GM12872 (cell line): ENCODE measurements around the gene FYCO1.

ENCODE experiments used
- TF ChIP-seq, protein P1 (sequence below): IDR thresholded peaks from 3 replicates; pipeline ENCODE4 v1.5.1; 2011; ENCODE audit warnings: low read depth, mild to moderate bottlenecking, low read length, moderate library complexity; ENCODE audit not compliant: insufficient read depth

FYCO1 gene

DNA sequence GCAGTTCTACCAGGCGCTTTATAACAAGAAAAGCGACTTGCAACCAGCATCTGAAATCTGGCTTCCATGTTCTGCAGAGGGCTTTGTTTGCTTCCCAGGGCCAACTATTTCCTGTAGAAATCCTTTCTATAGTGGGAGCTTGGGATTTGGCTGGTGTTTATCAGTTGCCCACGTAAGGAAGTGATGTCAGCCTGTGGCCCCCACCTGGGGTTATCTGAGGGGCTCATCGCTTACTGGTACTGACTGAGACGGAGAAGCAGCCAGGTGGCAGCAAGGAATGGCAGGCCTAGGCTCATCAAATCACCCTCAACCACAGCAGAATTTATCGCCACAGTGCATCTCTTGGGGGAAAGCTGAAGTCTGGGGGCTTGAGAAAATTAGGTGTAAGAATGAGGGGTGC, 123.8 kb downstream of the FYCO1 start:
- TF ChIP-seq, protein P1, sequence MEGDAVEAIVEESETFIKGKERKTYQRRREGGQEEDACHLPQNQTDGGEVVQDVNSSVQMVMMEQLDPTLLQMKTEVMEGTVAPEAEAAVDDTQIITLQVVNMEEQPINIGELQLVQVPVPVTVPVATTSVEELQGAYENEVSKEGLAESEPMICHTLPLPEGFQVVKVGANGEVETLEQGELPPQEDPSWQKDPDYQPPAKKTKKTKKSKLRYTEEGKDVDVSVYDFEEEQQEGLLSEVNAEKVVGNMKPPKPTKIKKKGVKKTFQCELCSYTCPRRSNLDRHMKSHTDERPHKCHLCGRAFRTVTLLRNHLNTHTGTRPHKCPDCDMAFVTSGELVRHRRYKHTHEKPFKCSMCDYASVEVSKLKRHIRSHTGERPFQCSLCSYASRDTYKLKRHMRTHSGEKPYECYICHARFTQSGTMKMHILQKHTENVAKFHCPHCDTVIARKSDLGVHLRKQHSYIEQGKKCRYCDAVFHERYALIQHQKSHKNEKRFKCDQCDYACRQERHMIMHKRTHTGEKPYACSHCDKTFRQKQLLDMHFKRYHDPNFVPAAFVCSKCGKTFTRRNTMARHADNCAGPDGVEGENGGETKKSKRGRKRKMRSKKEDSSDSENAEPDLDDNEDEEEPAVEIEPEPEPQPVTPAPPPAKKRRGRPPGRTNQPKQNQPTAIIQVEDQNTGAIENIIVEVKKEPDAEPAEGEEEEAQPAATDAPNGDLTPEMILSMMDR, result no peak

DNA sequence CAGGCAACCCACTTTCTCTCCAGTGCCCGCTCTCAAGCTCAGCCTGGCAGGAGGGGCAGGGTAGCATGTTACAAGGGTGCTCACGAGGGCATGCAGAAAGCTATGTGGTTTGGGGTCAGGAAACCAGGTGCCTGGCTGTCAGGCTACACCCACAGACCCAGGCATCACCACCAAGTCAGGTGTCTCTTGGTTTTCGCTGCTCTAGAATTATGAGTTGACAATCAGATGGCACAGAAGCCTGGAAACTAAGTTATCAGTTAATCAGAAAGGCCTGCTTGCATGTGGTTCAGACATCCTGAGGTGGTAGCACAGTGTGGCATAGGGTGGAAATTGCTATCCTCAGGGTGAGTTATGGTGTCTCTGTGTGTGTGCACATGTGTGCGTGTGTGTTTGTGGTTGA, 125.5 kb downstream of the FYCO1 start:
- TF ChIP-seq, protein P1, result no peak

DNA sequence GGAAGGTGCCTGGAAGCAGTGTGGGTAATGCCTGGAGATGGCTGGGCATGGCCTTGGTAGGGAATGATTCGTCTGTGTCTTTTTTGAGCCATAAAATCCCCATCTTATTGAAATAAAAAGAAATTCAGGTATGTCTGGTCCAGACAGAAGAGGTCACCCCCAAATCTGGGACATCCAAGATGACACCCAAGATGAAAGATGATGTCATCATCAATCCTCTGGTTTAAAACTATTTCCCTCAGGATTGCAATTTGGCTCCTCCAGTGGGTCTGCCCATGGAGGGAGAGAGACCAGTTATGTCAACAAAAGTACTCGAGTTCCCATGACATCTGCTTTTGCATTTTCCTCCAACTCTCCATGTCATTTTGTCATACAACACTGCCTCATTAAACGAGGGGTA, 126.0 kb downstream of the FYCO1 start:
- TF ChIP-seq, protein P1, result no peak

DNA sequence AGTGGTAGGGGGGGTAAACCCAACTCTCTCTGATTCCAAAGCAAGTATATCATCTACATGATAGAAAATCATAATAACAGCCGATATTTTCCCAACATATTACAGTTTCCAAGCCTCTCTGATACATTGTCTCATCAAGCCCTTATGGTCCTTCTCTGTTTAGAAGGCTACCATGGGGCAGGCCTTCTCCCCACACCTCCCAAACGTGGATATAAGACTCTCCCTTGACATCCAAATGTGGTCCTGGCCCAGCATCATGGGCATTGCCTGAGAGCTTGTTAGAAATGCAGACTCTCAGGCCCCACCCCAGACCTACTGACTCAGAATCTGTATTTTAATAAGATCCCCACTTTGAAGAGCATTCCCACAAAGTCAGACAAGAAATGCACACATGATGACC, 127.0 kb downstream of the FYCO1 start:
- TF ChIP-seq, protein P1, result no peak

DNA sequence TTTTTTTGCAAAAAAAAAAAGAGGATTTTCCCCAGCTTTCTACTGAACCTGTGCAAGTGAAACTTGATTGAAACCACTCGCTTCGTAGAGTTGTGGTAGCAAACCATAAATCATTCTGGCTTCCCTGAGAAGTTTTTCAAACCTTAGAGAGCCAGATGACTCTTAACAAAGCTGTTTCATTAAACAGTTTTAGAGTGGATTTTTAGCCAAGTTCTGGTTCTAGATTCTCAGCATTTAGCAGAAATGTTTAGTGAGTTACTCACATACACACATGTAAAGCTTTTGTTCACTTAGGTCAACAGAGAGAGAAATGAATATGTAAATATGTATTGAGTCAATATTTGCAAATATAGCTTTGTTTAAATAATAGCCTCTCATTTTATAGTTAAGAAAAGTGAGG, 127.4 kb downstream of the FYCO1 start:
- TF ChIP-seq, protein P1, result no peak
